GM13977 (cell line): ENCODE measurements around the gene DOCK9.
A peak's percentile ranks its signal among the peaks of the same experiment; 100 is the strongest.

ENCODE experiments used
- DNase-seq: peaks from one replicate; pipeline ENCODE4 v3.0.0; 2012; ENCODE audit warnings: low spot score
- CTCF ChIP-seq: IDR thresholded peaks from 2 replicates; pipeline ENCODE4 v1.5.1; 2012; ENCODE audit warnings: mild to moderate bottlenecking, control low read depth; ENCODE audit not compliant: insufficient read depth; ENCODE audit errors: extremely low read depth, missing control alignments
- in situ Hi-C: fragments of 300-500 bp; cut with MboI; formaldehyde crosslinking; loops from one replicate; pipeline ENCODE4 v1.12.0; 2022; ENCODE audit warnings: low sequenced_read_pairs, low pct_unique_long_range_greater_than_20kb, mixed read lengths, inconsistent platforms; ENCODE audit not compliant: unreplicated experiment

The DOCK9 gene

DNA sequence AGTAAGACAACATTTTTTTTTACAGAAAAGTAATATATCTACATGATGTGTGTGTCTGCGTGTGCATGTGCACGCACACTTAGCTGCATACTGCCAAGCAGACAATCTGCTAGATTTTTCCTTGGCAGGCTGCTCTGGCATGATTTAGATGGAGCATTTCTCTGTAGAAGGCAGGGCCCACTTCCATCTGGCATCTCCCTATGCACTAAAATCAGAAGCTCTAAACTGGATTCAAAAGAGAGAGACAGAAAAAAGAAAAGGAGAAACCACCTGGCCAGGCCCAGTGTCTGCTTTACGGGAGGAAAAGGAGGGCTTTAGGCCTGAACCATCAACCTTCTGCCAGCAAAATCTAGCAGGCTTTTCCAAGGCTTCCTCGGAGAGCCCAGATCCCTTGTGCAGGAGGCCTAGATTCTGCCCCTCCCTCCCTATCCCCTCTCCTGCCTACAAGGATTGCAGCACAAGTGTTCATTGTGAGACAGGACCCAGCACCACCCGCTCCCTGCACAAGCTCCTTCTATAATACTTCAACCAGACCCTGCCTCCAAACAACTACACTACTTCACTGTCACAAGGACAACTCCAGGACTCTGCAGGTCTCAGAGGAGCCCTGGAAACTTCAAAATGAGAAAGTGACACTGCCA is 99.3 kb downstream of the DOCK9 start:
- no peak for DNase-seq
- in situ Hi-C loops, result no loop called here

GRCh38 chr13:98877936-98878335 is 99.9 kb downstream of the DOCK9 start:
- in situ Hi-C loops, result no loop called here
- no peak for TF ChIP-seq CTCF
- DNase-seq, result no peak

More for the DNA sequence above, 99.3 kb downstream of the DOCK9 start:
- no peak for TF ChIP-seq CTCF

DNA sequence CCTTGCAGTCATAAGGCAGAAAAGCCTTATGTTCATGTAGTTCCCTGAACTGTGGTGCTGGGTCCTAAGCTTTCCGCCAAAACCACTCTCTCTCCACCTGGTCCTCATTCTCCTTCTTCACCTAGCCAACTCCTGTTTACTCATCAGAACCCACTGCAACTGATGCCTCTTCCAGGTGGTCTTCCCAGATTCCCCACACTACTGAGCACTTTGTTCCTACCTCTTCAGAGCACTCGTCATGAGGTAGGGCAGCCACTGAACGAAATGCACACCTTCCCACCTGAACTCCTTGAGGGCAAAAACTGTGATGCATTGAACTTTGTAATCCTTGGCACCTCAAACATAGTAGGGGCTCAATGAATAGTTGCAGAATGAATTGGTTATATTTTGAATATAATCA is 100.4 kb downstream of the DOCK9 start:
- DNase-seq, result no peak
- in situ Hi-C loops, result no loop called here
- no peak for TF ChIP-seq CTCF

DNA sequence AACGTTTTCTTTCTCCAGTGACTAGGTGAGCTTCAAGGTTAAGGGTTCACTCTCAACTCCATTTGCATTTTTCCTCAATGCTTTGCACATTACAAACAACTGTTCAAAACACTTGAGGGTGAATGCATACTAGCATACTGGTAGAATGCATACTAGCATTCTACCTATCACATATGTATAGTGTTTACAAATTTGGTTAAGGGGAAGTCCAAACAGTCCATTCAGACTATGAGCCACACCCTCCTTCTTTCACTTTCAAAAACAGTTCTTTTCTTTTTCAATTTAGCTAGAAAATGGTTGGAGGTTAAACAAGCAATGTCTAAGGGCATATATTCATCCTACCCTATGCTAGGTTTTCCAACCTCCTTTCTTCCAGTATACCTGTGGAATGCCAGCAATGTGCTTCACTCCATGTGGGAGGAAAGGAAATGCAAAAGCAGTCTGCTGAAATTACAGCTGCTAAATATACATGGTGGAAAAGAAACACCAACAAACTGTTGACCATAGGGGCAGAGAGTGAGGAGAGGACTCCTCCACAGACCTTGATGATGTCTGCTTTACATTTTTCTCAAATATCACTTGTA is 102.6 kb downstream of the DOCK9 start:
- TF ChIP-seq CTCF, result no peak
- in situ Hi-C loops, result no loop called here
- DNase-seq, result peak; percentile 50

- in situ Hi-C loops, result loop anchor here (25.0 kb wide), 1 partner anchor 388 kb away; the partner anchor contains the start of gene GPR18
- DNase-seq, result no peak
- no peak for TF ChIP-seq CTCF
These were observed 103.9 kb downstream of the DOCK9 start for GRCh38 chr13:98874029-98874397.

- in situ Hi-C loops, result loop anchor here (25.0 kb wide), 1 partner anchor 389 kb away; the partner anchor contains the start of gene GPR18
- TF ChIP-seq CTCF, result no peak
- DNase-seq, result no peak
These were observed 104.4 kb downstream of the DOCK9 start for GRCh38 chr13:98873377-98874028.
